Uterus (tissue), 2 donors: ENCODE measurements around the gene CLPSL2.

ENCODE experiments used
- CTCF ChIP-seq, 4 experiments: fragments of 200-600 bp in 2 of 4; fragments of 450-650 bp in 2 of 4; sonication (generic) in 2 of 4; IDR thresholded peaks; one replicate each; pipeline ENCODE4 v1.5.1; 2016 to 2019; ENCODE audit warnings: antibody characterized with exemption in 4 of 4, mild to moderate bottlenecking in 2 of 4, moderate library complexity in 1 of 4
- POLR2A ChIP-seq, 2 donors: fragments of 450-650 bp; IDR thresholded peaks; one replicate each; pipeline ENCODE4 v1.6.1; 2016; ENCODE audit warnings: antibody characterized with exemption in 2 of 2, mild to moderate bottlenecking in 1 of 2, moderate library complexity in 1 of 2

- TF ChIP-seq CTCF (IDR thresholded peaks at IDR 0.05), result no peak
- no peak for TF ChIP-seq POLR2A (IDR thresholded peaks at IDR 0.05)
These were observed 2.0 kb downstream of the CLPSL2 start for GRCh38 chr6:35778437-35778836.
